Panc1 (cell line): ENCODE measurements around the gene WDR59. TPM values are rescaled to one million over a fixed set of nuclear protein-coding genes. Genes with fewer than 3 reads are reported as not detected.

ENCODE experiments used
- ATAC-seq: fragments of 200-7000 bp; cut with Tn5 transposase; 2 replicates; pipeline ENCODE4 v1.9.1; 2020; ENCODE audit warnings: mild to moderate bottlenecking, moderate library complexity
- BruUV-seq: library from RNA; stranded (reverse); fragments of 400-500 nt; replicated peaks from 2 replicates; lab custom pipeline; 2021; lab: Mats Ljungman, UMichigan
- CTCF ChIA-PET: fragments of 300-600 bp; sonication (Branson Sonifier 250); formaldehyde crosslinking; loops from one replicate; lab custom pipeline; 2022; ENCODE audit warnings: antibody characterized with exemption; lab: Charles Lee
- POLR2A ChIA-PET: fragments of 300-600 bp; sonication (Branson Sonifier 250); formaldehyde crosslinking; loops from one replicate; lab custom pipeline; 2022; ENCODE audit warnings: antibody characterized with exemption; lab: Charles Lee
- DNase-seq: peaks from one replicate; pipeline ENCODE4 v3.0.0-alpha.2; 2010; ENCODE audit warnings: low read depth, low spot score
- H3K27ac ChIP-seq: 2 replicates; pipeline ENCODE4 v1.5.1; 2011; ENCODE audit warnings: mild to moderate bottlenecking, low read length, inconsistent platforms
- H3K27me3 ChIP-seq: fragments of 200-500 bp; sonication (Bioruptor generic); 2 replicates; pipeline ENCODE4 v1.6.0; 2014; ENCODE audit warnings: low read length, inconsistent platforms; ENCODE audit not compliant: control insufficient read depth, insufficient read depth
- H3K36me3 ChIP-seq: fragments of 200-500 bp; sonication (Bioruptor generic); 2 replicates; pipeline ENCODE4 v1.5.1; 2014; ENCODE audit warnings: inconsistent platforms, mild to moderate bottlenecking, low read length, moderate library complexity; ENCODE audit not compliant: control insufficient read depth, insufficient read depth
- H3K4me1 ChIP-seq: 2 replicates; pipeline ENCODE4 v1.5.1; 2011; ENCODE audit warnings: inconsistent platforms, mild to moderate bottlenecking, low read length, moderate library complexity; ENCODE audit not compliant: control insufficient read depth, insufficient read depth
- H3K4me3 ChIP-seq, 2 experiments: 2 replicates each; pipeline ENCODE4 v1.5.1; 2011 to 2012; ENCODE audit warnings: low read depth in 2 of 2, low read length in 2 of 2, mild to moderate bottlenecking in 2 of 2, inconsistent platforms in 1 of 2, moderate library complexity in 1 of 2
- H3K9me3 ChIP-seq: fragments of 200-500 bp; sonication (Bioruptor generic); 2 replicates; pipeline ENCODE4 v1.5.1; 2014; ENCODE audit warnings: low read depth, mild to moderate bottlenecking, inconsistent platforms, low read length, moderate library complexity; ENCODE audit not compliant: control insufficient read depth, insufficient read depth
- CTCF ChIP-seq: fragments of 450-650 bp; IDR thresholded peaks from 2 replicates; pipeline ENCODE4 v1.5.1; 2017; ENCODE audit warnings: mild to moderate bottlenecking
- POLR2AphosphoS5 ChIP-seq: IDR thresholded peaks from 2 replicates; pipeline ENCODE4 v1.6.1; 2012; ENCODE audit warnings: mild to moderate bottlenecking, low read depth, low read length, moderate library complexity
- SIN3A ChIP-seq: IDR thresholded peaks from 2 replicates; pipeline ENCODE4 v1.6.1; 2012; ENCODE audit warnings: low read depth, mild to moderate bottlenecking, low read length, moderate library complexity, borderline replicate concordance; ENCODE audit not compliant: insufficient read depth
- TCF7L2 ChIP-seq: IDR thresholded peaks from 2 replicates; pipeline ENCODE4 v1.6.1; 2011; ENCODE audit warnings: mild to moderate bottlenecking, low read depth, low read length, inconsistent platforms
- in situ Hi-C: cut with HindIII; loops from 2 replicates; pipeline ENCODE4 v1.10.0; 2016; ENCODE audit warnings: low sequenced_read_pairs, low pct_unique_long_range_greater_than_20kb
- intact Hi-C: fragments of 100-400 bp; cut with micrococcal nuclease; formaldehyde crosslinking; loops from one replicate; pipeline ENCODE4 v1.10.0; 2022; ENCODE audit not compliant: unreplicated experiment
- total RNA-seq: library from RNA; stranded (reverse); gene quantifications from one replicate; pipeline ENCODE4 v1.2.1, GENCODE V29; 2021; ENCODE audit not compliant: unreplicated experiment
- TF ChIP-seq, protein P1 (sequence below), 2 experiments: IDR thresholded peaks; 2 replicates each; pipeline ENCODE4 v1.6.1; 2011 to 2012; ENCODE audit warnings: low read depth in 2 of 2, control low read depth in 1 of 2, low read length in 1 of 2, mild to moderate bottlenecking in 1 of 2, moderate library complexity in 1 of 2; ENCODE audit not compliant: insufficient read depth in 1 of 2

WDR59 gene
- total RNA-seq, 1 experiment from 2014 or later: 58.7 TPM

DNA sequence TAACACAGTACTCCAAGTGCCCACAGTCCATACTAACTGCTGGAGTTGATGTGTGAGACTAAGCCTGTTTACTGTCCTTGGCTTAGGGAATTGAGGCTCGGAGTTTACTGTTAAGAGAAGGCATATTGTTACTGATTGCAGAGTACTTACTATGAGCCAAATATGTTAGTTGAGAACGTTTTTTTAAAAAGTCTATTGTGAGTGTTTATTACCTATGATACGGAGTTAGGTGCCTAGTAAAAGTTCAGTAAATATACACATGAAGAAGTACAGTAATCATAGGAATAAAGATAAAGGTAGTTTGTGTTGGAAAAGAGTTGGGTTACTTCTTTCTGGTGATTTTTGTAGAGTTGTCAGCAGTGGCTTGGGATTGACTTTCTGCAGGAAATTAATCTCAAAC is 39.3 kb upstream of the WDR59 start:
- Histone ChIP-seq H3K4me1 (peaks cover 40% of the 10 kb centered on the region), H3K27me3 (no peaks in the 10 kb centered on the region), H3K27ac (peak overlapping the region; percentile 79), H3K9me3 (peaks cover 6% of the 10 kb centered on the region; the same call in 1 of the 2 replicates), H3K36me3 (no peaks in the 10 kb centered on the region), H3K4me3 (no peak overlapping the region)
- intact Hi-C loops (no loop called here), in situ Hi-C loops (no loop called here)
- 0 out of 2 replicates have a peak, but pooled peaks have one; percentile 46 for ATAC-seq
- no peak for DNase-seq
- ChIA-PET CTCF (no interaction called here), POLR2A (no interaction called here)
- no TSS peak for BruUV-seq
- TF ChIP-seq CTCF (no peak), SIN3A (no peak), POLR2AphosphoS5 (no peak), TCF7L2 (no peak)
- TF ChIP-seq, protein P1, sequence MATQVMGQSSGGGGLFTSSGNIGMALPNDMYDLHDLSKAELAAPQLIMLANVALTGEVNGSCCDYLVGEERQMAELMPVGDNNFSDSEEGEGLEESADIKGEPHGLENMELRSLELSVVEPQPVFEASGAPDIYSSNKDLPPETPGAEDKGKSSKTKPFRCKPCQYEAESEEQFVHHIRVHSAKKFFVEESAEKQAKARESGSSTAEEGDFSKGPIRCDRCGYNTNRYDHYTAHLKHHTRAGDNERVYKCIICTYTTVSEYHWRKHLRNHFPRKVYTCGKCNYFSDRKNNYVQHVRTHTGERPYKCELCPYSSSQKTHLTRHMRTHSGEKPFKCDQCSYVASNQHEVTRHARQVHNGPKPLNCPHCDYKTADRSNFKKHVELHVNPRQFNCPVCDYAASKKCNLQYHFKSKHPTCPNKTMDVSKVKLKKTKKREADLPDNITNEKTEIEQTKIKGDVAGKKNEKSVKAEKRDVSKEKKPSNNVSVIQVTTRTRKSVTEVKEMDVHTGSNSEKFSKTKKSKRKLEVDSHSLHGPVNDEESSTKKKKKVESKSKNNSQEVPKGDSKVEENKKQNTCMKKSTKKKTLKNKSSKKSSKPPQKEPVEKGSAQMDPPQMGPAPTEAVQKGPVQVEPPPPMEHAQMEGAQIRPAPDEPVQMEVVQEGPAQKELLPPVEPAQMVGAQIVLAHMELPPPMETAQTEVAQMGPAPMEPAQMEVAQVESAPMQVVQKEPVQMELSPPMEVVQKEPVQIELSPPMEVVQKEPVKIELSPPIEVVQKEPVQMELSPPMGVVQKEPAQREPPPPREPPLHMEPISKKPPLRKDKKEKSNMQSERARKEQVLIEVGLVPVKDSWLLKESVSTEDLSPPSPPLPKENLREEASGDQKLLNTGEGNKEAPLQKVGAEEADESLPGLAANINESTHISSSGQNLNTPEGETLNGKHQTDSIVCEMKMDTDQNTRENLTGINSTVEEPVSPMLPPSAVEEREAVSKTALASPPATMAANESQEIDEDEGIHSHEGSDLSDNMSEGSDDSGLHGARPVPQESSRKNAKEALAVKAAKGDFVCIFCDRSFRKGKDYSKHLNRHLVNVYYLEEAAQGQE (IDR thresholded peaks at IDR 0.05; ENCODE audit: insufficient read depth in 1 of 2, low read depth in 2 of 2, low read length in 1 of 2): no peak

- POLR2A ChIA-PET: no interaction called here
Measured at GRCh38 chr16:75023009-75023408, 38.1 kb upstream of the WDR59 start.

More at GRCh38 chr16:75023009-75023408, 38.1 kb upstream of the WDR59 start:
- BruUV-seq: no TSS peak
- TF ChIP-seq TCF7L2: no peak
- no peak for TF ChIP-seq POLR2AphosphoS5
- TF ChIP-seq, protein P1 (IDR thresholded peaks at IDR 0.05; ENCODE audit: insufficient read depth in 1 of 2, low read depth in 2 of 2, low read length in 1 of 2): no peak
- no peak for TF ChIP-seq SIN3A
- TF ChIP-seq CTCF: no peak
- Histone ChIP-seq H3K9me3 (peaks cover 6% of the 10 kb centered on the region; the same call in 1 of the 2 replicates), H3K27me3 (no peaks in the 10 kb centered on the region), H3K36me3 (no peaks in the 10 kb centered on the region), H3K27ac (peak overlapping the region; percentile 41; the same call in 1 of the 2 replicates), H3K4me3 (no peak overlapping the region), H3K4me1 (peaks cover 36% of the 10 kb centered on the region)
- CTCF ChIA-PET: no interaction called here
- no peak for ATAC-seq
- intact Hi-C loops (no loop called here), in situ Hi-C loops (no loop called here)
- DNase-seq: no peak
